HS-27A (cell line): ENCODE measurements around the gene FLNB.

Source experiments
- DNase-seq: peaks from one replicate; pipeline ENCODE4 v3.0.0-alpha.2; 2012; ENCODE audit warnings: low read depth, missing footprints

The FLNB gene

DNA sequence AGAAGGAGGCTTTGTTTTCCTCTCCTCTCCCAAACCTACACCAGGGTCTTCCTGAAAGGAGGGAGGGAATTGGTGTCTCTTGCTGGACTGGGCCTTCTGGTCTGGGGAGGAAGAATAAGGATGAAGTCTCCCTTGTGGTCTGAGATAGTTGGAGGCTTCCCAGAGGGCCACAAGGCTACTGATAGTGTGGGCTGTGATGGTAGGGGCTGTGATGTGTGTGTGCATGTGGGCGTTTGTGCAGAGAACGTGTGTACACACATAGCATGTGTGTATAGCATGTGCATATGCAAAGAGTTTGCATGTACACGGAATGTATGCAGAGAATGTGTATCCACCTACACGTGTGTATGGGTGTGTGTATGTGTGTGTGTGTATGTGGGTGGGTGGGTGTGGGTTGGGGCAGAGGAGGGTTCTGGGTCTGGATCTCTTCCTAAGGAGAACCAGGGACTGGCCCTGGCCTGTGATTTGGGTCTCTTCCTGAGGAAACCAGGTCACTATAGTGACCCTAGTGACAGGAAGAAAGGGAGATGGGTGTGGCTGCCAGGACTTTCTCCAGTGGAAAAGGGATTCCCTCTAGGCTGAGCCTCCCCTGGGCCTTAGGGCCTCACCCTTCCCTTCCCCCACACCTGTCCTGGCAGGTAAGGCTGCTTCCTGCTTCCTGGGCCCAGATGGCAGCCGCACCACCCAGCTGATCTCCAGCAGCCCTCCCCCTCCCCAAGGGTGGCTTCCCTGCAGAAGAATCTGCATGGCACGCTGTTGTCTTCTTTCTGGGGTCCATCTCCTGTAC lies 1.7 kb downstream of the FLNB start:
- no peak for DNase-seq

DNA sequence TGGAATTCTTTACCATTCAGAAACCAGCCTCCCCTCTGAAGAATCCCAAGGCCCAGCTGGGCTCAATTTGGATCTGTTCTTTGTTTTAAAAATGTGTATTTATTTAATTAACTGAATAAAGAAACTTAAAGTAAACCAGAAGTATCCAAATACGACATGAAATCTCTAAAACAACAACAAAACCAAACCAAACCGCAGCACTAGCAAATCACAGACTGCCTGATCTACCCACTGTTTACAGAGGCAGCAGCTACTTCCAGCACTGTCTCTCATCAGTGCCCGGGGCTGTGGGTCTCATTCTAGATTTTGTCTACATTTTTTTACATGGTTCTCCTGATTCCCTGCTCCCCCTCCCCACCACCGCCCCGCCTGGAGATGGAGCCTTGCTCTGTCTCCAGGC lies 2.3 kb downstream of the FLNB start:
- DNase-seq = no peak

DNA sequence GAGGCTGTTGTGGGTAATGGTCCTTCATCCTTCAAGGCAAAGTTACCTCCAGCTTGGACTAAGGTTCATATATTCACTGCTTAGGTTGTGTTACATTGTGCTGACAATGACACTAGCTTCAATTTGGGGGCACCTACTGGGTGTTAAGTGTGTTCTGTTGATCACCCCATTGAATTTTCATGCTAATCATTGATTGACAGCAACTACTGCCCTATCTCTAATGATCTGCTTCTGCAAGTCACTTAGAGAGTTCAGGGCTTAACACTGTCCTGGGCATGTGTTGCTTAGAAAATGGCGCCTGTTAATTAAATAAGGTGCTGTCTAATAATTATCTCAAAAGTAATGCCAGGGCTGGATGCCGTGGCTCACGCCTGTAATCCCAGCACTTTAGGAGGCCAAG lies 3.4 kb downstream of the FLNB start:
- no peak for DNase-seq

DNA sequence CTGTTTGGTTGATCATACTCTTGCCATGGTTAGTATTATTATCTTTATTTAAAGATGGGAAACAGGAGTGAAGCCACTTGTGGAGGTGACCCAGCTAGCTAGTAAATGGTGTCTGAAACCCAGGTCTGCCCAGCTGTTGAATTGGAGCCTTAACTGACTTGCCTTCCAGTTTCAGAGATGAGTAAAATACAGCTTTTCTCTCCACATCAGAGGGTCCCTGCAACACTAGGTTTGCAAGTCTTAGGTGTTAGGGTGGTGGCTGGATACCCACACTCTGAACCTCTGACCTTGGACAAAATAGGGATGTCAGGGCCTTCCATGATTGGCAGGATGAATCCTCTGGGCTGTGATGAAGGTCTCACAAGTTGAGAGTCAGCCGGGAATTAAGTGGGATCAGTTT lies 4.1 kb downstream of the FLNB start:
- DNase-seq = no peak

DNA sequence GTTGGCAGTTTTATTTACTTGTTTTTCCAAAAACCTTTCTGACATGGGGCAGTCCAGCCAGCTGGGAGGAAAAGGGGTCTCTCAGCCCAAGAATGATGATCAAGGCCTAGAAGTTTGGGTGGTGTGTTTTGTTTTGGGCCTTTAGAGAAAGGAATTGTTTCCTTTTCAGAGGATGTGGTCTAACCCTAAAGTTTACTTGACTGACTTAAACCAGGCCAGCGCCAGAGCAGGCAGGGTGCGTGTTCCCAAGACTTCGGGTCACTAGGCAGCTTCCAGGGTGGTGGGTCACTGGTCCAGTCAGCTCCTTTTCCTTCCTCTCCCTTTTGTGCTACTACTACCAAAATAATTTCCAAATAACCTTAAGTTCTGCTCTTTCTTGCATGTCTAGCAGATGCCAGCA lies 4.9 kb downstream of the FLNB start:
- DNase-seq = no peak

DNA sequence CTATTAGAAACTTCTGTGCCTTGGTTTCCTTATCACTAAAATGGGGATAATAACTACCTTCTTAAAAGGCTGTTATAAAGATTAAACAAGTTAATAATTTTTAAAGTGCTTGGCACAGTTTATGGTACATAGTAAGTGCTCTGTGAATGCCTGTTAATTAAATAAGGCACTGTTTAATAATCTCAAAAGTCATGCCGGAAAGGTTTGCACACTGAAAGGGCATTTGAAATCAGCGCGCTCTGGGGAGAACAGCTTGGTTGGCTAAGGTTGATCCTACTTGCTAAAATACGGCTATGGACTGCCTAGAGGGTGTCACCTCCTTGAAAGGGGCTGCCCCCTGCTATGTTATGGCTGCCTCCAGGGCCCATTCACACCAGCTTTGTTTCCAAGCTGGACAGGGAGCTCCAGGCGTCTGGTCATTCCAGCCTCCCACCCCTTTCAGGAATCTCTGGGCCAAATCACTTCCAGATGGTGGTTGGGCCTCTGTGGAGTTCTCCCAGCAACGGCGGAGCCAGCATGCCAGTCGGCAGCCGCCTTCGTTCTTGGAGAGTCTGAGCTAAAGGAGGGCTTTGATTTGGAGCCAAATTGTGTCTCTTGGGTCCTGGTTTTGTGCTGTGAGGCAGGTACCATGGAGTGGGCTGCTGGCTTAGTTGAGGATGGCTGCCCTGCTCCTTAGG lies 5.9 kb downstream of the FLNB start:
- DNase-seq = peak; percentile 61

DNA sequence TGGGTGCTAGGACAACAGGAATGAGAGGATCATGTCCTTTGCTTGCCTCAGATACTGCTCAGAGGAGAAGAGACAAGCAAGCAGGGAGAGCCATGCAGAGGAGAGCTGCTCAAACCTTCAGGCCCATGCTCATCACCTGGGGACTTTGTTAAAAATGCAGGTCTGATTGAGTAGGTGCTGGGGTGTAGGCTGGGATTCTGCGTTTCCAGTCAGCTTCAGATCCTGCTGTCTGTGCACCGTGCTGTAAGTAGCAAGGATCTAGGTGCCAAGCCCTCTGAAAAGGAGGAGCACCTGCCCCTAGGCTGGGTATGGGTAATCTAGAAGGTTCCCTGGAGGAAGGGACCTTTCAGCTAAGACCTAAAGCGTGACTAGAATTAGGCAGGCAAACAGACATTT lies 7.3 kb downstream of the FLNB start:
- no peak for DNase-seq

DNA sequence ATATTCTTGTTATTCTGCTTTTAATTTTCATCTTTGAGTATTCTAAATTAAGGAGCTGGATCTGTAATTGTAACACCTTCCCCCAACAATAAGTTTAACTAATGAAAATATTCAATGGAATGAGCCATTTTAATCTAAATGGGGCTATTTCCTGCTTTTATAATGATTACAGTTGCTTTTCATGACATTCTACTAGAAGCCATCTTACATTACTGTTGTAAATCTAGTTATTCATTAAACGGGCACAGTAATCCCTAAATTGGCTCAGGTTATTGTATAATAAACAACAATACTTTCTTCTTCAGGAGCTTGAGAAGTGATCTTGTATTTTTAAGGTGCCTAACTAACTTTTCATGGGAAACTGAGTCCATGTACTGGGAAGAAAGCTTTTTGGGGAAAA lies 8.5 kb downstream of the FLNB start:
- DNase-seq = no peak

DNA sequence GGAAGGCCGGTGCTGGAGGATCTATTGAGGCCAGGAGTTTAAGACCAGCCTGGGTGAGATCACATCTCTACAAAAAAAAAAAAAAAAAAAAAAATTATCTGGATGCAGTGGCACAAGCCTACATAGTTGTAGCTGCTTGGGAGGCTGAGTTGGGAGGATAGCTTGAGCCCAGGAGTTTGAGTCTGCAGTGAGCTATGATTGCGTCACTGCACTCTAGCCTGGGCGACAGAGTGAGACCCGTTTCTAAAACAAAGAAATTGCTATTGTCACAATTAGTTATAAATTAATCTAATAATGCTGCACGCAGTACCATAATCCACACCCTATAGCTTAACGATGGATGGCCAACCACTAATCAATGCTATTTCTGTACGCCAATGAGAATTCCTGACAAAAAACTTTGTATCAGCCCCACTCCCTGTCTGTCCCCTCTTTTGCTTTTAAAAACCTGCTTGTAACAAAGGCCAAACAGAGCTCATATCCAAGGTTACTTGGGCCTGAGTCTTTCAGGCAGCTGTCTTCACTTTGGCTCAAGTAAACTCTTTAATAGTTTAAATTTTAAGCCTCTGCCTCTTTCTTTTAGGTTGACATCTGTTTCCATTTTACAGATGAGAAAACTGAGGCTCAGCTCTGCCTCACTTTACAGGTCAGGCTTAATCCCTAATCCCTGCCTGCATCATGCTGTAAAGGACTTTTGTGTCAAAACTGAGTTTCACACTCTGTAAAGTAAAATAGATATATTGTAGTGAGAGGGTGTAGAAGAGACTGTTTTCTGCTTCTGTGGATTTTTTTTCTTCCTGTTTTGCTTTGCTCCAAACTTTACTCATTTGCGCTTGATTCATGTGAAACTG lies 10.9 kb downstream of the FLNB start:
- DNase-seq = no peak

DNA sequence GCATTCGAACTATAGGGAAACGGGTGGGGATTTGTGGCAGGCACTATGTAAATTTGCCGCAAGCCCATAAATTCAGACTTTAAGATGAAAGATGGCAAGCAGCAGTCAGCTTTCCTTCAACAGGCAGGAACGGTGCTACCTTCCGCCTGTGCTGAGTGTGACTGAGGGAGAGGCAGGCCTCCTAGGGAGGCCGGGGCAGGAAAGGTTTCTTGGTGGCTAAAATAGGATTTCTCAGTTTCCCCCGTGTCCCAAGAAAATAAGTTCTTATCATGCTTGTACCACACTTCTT lies 12.5 kb downstream of the FLNB start:
- no peak for DNase-seq

DNA sequence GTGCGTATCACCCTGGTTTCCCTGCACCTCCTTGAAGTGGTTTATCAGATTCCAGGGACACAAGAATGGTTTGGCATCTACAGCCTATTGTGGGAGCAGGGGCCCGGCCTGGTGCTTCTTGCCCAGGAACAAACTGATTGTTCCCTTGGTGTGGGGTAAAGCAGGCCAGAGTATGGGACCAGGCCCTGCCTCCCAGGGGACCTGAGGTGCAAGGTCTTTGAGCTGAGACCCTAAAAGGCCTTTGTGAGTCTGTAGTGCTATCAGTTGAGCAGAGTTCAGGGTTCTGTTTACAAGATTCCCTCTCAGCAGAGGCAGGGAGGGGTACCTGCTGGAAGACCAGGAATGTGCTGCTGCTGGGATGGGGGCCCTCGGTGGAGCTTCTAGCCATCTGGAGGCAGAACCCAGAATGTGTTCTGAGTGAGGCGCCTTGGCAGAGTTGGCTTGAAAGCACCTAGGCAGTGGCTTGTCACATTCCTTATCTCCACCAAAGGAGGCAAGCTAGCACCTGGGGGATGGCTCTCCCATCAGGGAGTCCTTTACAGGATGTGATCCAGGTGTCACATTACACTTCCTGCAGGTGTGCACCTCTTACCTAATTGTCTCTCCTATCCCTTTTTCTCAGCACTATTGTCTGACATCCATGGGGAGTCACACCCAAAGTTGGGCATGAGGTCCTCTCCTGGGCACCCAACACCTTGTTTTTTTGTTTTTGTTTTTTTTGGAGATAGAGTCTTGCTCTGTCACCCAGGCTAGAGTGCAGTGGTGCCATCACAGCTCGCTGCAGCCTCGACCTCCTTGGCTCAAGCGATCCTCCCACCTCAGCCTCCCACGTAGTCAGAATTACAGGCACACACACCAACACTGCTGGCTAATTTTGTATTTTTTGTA lies 13.1 kb downstream of the FLNB start:
- no peak for DNase-seq

DNA sequence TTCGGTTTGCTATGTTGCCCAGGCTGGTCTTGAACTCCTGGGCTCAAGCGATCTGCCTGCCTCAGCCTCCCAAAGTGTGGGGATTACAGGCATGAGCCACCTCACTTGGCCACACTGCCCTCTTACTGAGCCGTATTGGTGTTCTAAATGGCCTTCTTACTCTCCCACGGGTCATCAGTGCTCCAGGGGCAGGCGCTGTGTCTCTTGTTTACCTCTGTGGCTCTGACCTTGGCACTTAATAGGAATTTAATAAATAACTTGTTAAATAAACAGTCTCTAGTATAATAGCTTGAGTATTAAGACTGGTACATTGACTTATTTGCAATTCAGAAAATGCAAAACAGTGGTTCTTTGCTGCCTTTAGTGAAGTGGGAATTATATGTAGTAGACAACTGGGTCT lies 13.7 kb downstream of the FLNB start:
- DNase-seq = no peak

DNA sequence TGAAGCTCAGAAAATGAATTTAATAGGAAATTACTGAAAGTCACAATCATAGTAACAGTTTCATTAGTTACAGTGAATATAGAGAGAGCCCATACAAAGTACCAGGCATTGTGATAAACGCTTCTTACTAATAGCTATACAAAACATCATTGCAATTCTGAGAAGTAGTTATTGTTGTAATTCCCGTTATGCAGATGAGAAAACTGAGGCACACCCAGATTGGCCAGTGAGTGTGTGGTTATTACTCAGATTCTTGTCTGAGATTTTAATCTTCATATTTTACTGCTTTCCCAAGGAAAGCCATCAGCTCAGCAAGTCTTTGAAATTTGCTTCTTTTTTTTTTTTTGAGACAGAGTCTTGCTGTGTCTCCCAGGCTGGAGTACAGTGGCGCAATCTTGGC lies 14.3 kb downstream of the FLNB start:
- DNase-seq = no peak

DNA sequence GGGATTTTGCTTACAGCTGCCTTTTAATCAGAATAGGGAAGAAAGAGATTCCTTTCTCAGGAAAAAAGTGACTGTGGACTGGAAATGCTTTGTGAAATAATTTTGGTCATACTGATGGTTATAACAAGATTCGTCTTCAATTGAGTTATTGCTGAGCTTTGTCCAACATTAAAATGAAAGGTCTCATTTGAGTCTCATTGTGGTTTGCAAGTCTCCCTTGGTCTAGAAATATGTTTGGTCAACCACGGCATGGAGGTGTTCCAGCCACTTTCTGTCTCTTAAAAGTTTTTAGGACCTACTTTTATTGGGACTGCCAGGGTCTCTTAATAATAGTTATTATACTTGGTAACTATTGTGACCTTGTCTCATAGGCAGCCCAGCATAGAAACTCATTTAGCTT lies 15.3 kb downstream of the FLNB start:
- no peak for DNase-seq

DNA sequence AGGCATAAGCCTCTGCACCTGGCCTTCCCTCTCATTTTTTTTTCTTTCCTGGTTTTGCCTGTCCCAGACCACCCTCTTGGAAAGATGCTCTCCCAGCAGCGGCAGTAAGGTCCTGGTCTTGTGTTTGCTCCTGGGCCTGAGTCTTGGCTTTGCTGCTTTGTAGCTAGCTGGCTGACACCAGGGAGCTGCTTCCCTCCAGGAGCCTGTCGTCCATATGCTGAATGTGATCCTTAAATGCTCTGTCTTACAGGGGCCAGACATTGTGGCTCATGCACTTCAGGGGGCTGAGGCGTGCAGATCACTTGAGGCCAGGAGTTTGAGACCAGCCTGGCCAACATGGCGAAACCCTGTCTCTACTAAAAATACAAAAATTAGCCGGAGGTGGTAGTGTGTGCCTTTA lies 17.2 kb downstream of the FLNB start:
- no peak for DNase-seq

DNA sequence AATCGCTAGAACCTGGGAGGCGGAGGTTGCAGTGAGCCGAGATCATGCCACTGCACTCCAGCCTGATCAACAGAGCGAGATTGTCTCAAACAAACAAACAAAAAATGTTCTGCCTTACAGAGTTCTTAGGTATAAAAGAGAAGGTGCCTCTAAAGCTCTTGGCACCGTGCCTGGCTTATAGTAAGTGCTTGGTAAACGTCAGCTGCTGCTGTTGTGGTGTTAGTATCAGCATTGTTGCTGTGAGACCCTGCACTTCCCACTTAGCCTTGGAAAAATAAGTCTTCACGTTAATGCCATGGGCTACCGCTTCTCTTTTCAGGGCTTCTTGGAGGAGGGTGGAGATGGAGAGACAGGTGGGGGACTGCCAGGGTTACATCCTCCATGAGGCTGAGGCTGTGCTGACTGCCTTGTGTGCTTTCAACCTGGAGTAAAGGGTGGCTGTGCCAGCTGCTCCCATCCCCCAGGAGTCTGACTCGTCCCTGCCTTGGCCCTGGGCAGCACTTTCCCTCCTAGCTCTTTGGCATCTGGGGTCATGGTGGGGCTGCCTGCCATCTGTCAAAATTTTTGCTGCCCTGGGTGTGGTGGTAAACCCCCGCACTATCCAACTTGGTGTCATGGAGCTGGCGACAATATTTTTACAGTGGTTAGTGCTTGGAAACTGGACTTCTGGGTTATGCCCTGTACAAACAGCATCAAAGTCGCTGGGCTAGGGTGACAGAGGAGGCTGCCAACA lies 17.8 kb downstream of the FLNB start:
- no peak for DNase-seq

DNA sequence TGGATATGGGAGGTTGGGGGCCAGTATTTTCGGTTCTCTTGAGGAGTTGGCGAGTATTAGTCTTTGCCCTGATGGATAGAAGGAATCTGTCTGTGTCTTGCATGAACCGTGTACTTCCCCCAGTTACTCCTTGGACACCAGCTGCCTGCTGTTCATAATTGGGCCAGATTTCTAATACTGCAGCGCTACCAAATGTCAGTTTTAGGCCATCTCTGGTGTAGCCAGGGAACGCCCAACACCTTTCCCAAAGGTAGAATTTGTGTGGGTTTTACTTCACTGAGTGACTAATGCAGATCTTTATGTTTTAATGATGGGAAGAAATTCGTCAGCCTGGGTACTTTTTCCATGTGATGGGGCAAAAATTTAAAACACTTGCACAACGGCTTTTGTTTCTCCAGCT lies 18.4 kb downstream of the FLNB start:
- DNase-seq = no peak

DNA sequence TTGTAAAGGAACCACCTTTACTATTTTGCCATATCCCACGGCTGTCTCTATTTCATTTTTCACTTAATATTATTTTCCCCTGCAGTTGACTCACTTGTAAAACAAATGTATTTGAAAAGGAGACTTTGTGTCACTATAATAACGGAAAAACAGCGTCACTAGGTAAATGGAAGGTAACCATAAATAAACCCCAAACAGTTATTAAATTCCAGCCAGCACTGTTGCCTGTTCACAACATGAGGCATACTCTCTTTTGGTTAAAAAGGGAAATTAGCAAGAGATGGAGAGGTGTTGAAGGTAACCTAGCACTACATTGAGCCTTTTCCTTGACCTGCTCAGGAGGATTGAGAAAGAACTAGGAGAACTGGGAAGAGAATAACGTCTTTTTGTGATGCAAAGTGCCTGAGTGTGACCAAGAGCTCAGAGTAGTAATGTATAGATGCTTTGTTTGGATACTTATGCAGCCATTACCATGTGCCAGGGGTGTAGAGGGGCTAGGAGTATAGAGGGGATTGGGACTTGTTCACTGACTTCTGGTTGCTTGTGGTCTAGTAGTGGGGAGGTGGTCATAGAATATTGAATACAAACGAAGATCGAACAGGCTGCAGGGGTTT lies 19.6 kb downstream of the FLNB start:
- no peak for DNase-seq

DNA sequence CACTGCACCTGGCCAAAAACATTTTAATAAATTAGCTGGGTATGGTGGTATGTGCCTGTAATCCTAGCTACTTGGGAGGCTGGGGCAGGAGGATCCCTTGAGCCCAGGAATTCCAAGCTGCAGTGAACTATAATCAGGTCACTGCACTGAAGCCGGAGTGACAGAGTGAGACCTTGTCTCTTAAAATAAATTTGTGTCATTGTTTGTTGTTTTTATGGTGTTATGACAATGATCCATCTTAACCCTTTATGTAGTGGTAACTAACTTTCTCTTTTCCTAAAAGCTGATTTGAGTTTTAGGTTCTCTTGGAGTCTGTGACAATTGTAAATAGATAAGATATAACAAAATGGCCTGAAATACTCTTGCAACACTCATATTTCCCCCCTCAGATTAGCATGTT lies 20.7 kb downstream of the FLNB start:
- no peak for DNase-seq

DNA sequence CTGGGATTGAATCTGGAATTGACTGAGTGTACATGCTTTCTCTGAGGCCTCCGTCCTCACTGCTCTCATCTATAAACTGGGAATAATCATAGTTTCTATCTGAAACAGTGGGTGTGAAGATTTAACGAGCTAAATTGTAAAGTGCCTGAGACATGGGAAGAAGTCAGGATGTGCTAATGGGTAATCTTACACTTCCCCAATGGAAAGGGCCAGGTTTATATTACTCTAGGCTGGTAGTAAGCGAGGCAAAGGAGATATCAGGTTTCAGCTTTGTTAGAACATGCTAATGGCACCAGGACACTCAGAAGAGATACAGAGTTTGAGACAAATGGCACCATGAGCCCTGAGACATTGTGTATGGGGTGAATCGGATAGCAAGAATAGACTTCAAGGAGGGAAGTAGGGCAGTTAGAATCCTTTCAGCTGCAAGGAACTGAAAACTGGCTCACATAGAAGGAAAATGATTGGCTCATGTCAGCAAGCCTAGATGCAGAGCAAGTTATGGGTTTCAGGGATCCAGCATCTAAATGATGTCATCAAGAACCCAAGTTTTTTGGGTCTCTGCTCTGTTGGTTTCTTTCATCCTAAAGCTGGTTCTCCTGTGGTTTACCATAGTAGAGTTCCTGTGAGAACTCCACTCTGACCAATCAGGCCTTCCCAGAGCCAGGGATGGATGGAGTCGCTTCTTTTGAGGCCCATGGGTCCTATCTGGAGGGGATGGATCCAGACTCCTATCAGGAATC lies 21.8 kb downstream of the FLNB start:
- no peak for DNase-seq
